ENCODE results near the gene RPP25L. TPM values are rescaled to one million over a fixed set of nuclear protein-coding genes. Genes with fewer than 3 reads are reported as not detected.

The RPP25L gene
- polyA plus RNA-seq, 3 donors = 20.1 to 42.3 (median 39.4) TPM

DNA sequence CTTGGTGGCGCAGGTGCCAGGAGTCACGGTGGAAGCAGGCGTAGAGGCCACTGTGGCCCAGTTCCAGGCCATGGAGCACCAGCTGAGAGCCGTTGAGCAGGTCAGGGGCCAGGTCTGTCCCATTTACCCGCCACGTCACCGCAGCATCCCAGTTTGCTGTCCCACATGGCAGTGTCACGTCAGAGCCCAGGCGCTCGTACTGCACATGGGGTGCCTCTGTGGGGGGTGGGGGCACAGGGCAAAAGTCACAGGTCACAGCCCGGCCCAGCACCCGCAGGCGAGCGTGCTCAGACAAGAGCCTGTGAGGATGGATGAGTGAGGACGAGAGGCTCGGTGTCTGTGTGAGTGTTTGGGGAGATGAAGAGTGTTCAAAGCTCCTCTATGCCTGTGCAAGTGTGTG lies 47.3 kb downstream of the RPP25L start:
- no peaks in the 10 kb centered on the region for H3K79me2 ChIP-seq (ENCODE audit: insufficient read depth, low read length)
- intact Hi-C loops (cut with micrococcal nuclease) = no loop called here
- TF ChIP-seq, protein P1, sequence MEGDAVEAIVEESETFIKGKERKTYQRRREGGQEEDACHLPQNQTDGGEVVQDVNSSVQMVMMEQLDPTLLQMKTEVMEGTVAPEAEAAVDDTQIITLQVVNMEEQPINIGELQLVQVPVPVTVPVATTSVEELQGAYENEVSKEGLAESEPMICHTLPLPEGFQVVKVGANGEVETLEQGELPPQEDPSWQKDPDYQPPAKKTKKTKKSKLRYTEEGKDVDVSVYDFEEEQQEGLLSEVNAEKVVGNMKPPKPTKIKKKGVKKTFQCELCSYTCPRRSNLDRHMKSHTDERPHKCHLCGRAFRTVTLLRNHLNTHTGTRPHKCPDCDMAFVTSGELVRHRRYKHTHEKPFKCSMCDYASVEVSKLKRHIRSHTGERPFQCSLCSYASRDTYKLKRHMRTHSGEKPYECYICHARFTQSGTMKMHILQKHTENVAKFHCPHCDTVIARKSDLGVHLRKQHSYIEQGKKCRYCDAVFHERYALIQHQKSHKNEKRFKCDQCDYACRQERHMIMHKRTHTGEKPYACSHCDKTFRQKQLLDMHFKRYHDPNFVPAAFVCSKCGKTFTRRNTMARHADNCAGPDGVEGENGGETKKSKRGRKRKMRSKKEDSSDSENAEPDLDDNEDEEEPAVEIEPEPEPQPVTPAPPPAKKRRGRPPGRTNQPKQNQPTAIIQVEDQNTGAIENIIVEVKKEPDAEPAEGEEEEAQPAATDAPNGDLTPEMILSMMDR (IDR thresholded peaks at IDR 0.05) = no peak
- H3K9ac ChIP-seq (ENCODE audit: insufficient read depth, low read length, poor library complexity, severe bottlenecking) = no peak overlapping the region
- peaks cover 0 to 10% (median 7%) of the 10 kb centered on the region in 7 donors for H3K9me3 Mint-ChIP-seq
- H3K27ac ChIP-seq (ENCODE audit: low read depth in 1 of 2, low read length in 2 of 2) = no peak overlapping the region
- no peak overlapping the region for H3K27ac Mint-ChIP-seq
- H3K27me3 Mint-ChIP-seq (ENCODE audit: low read depth in 3 of 3) = peaks cover 23 to 30% (median 27%) of the 10 kb centered on the region in 3 donors
- no peaks in the 10 kb centered on the region for H3K36me3 Mint-ChIP-seq
- peaks cover 0 to 9% of the 10 kb centered on the region in 2 donors for H3K27me3 ChIP-seq (ENCODE audit: control insufficient read depth in 2 of 2, insufficient read depth in 2 of 2, low read length in 2 of 2)
- no peak overlapping the region for H2AFZ ChIP-seq (ENCODE audit: insufficient read depth, low read depth, low read length, poor library complexity, severe bottlenecking)
- H3K4me3 Mint-ChIP-seq = no peak overlapping the region
- no peak for DNase-seq
- no peak overlapping the region for H3K4me3 ChIP-seq (replicated peaks in 1 of 3; ENCODE audit: low read depth in 2 of 3, low read length in 3 of 3)
- peaks cover 0 to 7% of the 10 kb centered on the region in 2 donors for H3K9me3 ChIP-seq (replicated peaks in 1 of 2; ENCODE audit: control insufficient read depth in 1 of 2, insufficient read depth in 1 of 2, low read length in 2 of 2)
- 96% methylated on average over 16 of the region's 16 CpGs for WGBS (ENCODE audit: insufficient coverage)
- no peaks in the 10 kb centered on the region for H4K20me1 ChIP-seq (ENCODE audit: insufficient read depth, low read length)
- H3K36me3 ChIP-seq (replicated peaks in 1 of 2; ENCODE audit: control insufficient read depth in 1 of 2, insufficient read depth in 2 of 2, low read length in 2 of 2) = no peaks in the 10 kb centered on the region
- no peaks in the 10 kb centered on the region for H3K4me1 ChIP-seq (ENCODE audit: control insufficient read depth in 1 of 2, insufficient read depth in 2 of 2, low read length in 2 of 2)
- no peak overlapping the region for H3K4me2 ChIP-seq (replicated peaks; ENCODE audit: extremely low read depth, low read length, poor library complexity, severe bottlenecking)
- H3K4me1 Mint-ChIP-seq = no peaks in the 10 kb centered on the region

DNA sequence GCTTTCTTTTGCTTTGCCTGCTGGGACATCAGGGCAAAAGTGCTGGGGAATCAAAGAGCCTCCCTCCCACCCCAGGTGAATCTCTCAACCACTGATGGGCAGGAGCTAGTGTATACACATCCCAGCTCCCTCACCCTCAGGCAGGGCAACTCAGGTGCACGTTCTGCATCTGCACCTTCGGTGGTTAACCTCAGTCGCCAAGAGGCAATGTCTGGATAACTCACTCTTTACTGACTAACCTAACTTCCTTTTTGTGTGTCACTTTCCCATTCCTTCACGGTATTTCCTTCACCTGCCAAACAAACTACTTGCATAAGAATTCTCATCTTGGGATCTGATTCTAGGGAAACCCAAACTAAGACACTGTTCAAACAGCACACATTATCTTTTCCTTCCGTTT lies 48.6 kb downstream of the RPP25L start:
- WGBS (ENCODE audit: insufficient coverage) = 52% methylated on average over 5 of the region's 5 CpGs
- no peaks in the 10 kb centered on the region for H3K4me1 Mint-ChIP-seq
- Histone ChIP-seq H3K4me3 (replicated peaks in 1 of 3; ENCODE audit: low read depth in 2 of 3, low read length in 3 of 3) (no peak overlapping the region), H3K27me3 (ENCODE audit: control insufficient read depth in 2 of 2, insufficient read depth in 2 of 2, low read length in 2 of 2) (peaks cover 0 to 14% of the 10 kb centered on the region in 2 donors), H3K79me2 (ENCODE audit: insufficient read depth, low read length) (no peaks in the 10 kb centered on the region), H3K4me2 (replicated peaks; ENCODE audit: extremely low read depth, low read length, poor library complexity, severe bottlenecking) (no peak overlapping the region), H3K9ac (ENCODE audit: insufficient read depth, low read length, poor library complexity, severe bottlenecking) (no peak overlapping the region), H4K20me1 (ENCODE audit: insufficient read depth, low read length) (no peaks in the 10 kb centered on the region), H3K9me3 (replicated peaks in 1 of 2; ENCODE audit: control insufficient read depth in 1 of 2, insufficient read depth in 1 of 2, low read length in 2 of 2) (peaks cover 0 to 7% of the 10 kb centered on the region in 2 donors), H2AFZ (ENCODE audit: insufficient read depth, low read depth, low read length, poor library complexity, severe bottlenecking) (no peak overlapping the region), H3K27ac (ENCODE audit: low read depth in 1 of 2, low read length in 2 of 2) (no peak overlapping the region), H3K36me3 (replicated peaks in 1 of 2; ENCODE audit: control insufficient read depth in 1 of 2, insufficient read depth in 2 of 2, low read length in 2 of 2) (no peaks in the 10 kb centered on the region), H3K4me1 (ENCODE audit: control insufficient read depth in 1 of 2, insufficient read depth in 2 of 2, low read length in 2 of 2) (no peaks in the 10 kb centered on the region)
- peaks cover 0 to 10% (median 7%) of the 10 kb centered on the region in 7 donors for H3K9me3 Mint-ChIP-seq
- intact Hi-C loops (cut with micrococcal nuclease) = no loop called here
- H3K27ac Mint-ChIP-seq = no peak overlapping the region
- H3K36me3 Mint-ChIP-seq = no peaks in the 10 kb centered on the region
- no peak for DNase-seq
- TF ChIP-seq, protein P1 (IDR thresholded peaks at IDR 0.05) = no peak
- H3K27me3 Mint-ChIP-seq (ENCODE audit: low read depth in 3 of 3) = peaks cover 28 to 37% (median 30%) of the 10 kb centered on the region in 3 donors
- no peak overlapping the region for H3K4me3 Mint-ChIP-seq
